Stimulated activated CD4-positive, alpha-beta T cell treated with anti-CD3 and anti-CD28 coated beads, TNF-alpha, amount 100 ng/mL, for 24 hours (primary cell): Measurements from ENCODE around the gene MYEOV.

Experiments
- DNase-seq, 3 experiments: peaks; one replicate each; pipeline ENCODE4 v3.0.0-alpha.2; 2020; ENCODE audit warnings: low read depth in 3 of 3

Gene MYEOV

DNA sequence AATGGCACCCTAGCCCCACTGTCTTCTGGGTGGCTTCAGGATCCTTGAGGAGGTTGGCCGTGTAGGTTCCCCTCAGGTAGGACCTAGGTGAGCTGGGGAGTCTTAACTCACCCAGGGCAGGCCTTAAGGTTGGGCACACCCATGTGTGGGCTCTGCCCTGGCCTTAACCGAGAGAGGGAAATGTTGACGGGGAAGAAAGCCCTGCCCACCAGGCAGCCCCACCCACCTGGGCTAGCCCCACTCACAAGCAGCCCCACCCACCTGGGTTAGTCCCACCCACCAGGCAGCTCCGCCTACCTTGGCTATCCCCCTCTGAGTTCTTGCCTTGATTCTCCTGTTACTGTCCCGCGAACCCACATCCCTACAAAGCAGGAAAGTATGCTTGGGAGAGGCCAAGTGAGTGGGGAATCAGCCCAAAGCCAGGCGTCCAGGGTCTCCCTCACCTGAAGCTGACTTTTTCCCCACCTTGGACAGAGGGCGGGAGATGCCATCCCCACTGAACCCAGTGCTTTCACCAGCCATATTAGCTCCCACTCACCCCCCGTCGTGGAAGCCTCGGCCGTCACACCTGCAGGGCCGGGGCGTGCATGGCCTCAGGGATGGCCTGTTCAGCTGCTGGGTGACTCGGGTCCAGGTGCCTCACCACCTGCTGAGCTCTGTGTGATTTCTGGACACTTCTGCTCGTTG lies at the start of gene MYEOV:
TSS of gene MYEOV (plus strand) at position 337 of the 687 bp plus-strand sequence. CDS start 1,200 bp downstream, outside the sequence.
- DNase-seq, result peak in 1 of 3 experiments; percentile 42

DNA sequence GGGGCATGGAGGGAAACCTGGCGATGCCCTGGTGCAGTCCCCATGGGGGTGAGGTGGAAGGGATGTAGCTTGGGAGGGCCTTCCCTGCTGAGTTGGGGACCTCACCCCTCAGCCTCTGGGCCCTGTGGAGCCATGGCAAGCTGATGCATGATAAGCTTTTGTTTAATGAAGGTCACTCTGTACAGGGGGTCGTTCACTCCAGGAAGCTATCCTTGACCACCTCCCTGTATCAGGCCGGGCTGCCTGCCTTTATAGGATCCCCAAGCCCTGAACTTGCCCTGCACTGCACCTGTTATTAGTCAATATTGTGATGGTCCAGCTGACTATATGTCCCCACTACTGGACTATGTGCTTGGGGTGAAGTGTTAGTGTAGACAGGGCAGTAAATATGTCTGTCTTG lies 49.7 kb upstream of the MYEOV start:
- DNase-seq, result no peak

DNA sequence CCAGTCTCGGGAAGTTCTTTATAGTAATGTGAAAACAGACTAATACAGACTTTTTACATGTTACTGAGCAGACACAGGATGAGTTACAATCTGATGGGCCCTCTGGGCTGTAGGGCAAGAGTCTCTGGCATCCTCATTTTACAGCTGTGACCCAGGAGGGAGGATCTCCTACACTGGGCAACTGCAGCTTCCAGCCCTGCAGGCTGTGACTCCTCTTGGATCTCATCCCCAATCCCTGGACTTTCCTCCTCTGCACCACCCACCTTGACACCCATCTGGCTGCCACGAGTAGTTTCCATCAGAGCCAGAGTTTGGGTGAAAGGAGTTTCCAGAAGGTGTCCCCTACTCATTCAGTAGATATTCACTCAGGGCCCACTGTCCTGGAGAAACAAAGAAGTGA lies 48.9 kb upstream of the MYEOV start:
- DNase-seq, result no peak

DNA sequence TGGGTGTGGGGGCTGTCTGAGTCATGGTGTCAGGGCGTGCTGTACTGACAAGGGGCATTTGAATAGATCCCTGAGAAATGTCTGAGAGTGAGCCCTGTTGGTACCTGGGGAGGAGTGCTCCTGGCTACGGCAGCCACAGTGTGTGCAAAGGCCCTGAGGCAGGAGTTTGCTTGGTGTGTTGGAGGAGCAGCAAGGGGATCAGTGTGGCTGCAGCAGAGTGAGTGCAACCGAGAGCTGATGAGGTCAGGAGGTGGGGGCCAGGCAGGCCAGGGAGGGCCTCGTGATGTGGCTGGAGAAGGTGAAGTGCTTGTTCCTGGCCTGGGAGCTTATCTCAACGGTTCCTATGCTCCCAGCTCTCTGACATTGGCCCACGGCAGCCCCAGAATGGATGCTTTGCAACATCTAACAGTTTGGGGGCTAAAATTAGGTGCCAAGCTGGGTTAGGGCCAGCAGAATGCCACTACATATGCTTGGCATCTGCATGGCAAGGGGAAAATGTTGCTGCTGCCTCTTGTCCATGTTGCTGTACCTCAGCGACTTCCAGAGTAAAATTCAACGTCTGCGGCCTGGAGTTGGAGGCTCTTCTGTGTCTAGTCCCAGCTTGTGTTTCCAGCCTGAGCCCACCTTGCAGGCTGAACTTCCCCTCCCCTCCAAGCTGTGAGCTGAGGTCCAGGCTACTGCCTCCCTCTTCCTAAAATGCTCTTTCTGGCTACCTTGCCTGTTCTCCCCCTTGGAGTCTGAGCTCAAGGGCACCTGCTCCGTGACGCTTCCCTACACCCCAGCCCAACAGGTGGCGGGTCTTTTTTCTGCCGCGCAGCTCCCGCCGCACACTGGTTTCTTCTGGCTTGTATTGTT lies 48.2 kb upstream of the MYEOV start:
- DNase-seq, result no peak

DNA sequence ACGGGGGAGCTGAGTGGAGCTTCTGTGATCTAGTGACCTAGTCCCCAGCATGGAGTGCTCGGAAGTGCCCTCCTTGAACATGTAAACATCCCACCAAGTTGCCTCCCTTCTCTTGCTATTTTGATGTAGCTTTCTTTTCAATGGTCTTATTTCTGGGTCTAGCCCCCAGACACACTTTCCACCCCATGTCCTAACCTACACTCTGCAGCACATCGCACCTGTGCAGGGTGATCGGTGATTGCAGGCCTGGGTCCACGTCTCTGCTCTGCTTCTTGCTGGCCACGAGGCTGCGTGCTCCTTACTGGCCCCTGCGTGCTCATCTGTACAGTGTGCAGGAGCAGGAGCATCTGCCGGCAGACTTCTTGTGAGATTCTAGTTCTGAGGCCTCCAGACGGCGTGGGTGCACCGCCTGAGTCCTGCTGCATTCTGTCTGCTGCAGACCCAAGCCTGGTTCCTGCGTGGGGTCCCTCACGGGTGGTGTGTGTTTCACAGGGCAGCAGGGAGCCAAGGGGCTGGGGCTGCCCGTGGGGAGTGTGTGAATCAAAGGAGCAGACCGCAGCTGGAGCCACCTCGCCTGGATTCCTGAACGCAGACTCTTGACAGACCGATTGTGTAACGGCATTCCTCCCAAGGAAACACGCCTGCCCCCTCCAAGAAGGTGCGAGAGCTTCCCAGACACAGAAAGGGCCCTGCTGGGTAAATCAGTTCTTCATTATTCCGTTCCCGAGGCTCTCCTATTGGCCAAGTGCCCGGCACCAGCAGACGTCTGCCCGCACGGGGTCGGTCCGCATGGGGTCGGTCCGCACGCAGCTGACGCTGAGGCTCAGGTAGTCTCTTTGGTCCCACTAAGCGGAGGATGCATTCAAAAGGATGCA lies 44.4 kb upstream of the MYEOV start:
- DNase-seq, result no peak

DNA sequence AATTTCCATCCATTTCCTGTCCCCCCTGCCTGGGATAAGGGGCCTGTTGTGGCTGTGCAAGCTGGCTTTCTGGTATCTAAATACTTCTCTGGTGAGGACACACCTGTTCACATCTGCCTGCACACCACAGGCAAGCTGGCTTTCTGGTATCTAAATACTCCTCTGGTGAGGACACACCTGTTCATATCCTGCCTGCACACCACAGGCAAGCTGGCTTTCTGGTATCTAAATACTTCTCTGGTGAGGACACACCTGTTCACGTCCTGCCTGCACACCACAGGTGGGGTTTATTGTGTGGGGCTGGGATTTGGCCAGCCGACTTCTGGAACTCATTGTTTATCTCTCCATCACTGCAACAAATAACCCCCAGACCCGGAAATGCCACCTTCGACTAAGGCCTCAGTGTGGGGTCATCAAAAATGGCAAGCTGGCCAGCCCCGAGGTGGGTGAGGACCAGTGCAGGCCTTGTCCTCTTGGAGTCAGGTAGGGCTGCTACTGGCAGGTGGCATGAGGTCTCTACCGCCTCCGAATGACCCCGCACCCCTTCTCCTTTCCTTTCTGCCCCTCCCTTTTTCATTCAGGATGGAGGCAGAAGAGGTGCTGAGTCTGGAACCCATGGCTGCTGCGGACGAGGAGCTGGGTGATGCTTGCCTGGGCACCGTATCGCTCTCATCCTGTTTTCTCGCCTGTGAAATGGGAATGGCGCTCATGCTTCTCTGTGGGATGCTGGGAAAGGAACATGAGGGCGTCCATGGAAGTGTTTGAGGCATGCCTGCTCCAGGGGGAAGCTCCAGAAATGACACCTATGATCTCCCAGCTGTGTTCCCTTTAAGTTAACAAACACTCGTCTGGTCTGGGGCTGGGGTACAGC lies 43.5 kb upstream of the MYEOV start:
- DNase-seq, result no peak

DNA sequence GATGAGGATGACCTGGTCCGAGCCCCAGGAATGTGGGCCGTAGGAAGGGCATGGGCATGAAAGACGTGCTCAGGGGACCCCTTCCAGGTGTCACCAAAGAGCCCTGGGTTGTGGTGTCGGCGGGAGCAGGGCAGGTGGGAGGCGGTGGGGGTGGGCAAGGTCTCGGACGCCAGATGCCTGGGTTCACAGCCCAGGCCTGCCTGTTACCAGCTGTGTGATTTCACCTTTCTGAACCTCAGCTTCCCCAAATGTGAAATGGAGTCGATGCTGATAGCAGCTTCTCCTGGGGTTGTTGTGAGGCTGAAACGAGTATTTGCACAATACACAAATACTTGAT lies 42.9 kb upstream of the MYEOV start:
- no peak for DNase-seq

DNA sequence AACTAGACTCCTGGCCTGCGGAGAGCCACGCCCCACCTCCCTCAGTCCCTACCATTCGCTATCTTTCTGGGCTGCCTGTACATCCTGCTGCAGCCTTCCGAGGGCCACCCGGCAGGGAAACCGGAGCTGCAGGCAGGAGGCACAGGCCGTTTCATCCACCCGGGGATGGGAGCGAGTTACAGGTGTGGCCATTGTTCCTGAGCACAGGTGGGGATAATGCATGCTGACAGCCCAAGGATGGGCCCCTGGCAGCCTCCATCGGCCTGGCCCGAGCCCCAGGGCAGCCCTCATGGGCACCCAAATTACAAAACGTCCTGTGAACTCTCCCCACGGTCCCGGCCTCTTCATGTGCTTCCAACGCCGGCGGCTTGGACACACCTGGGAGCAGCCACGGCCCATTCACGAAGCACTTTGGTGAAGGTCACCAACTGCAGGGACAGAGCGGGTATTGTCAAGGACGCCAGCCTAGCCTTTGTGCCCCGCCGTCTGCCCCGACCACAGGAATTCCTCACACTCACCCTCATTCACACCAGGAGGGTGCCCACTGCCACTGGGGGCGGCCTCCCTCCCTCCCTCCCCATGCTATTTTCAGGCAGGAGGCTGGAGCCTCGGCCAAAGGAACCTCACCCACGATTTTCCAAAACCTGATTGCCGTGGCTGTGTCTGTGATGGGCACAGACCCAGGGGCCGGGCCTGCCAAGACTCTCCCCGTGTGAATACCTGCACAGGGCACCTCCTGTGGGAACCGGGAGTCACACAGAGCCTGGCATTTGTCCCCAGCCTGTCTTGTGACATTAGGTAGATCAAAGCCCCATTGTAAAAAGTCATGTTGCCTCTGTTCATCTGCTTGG lies 42.1 kb upstream of the MYEOV start:
- DNase-seq, result no peak

DNA sequence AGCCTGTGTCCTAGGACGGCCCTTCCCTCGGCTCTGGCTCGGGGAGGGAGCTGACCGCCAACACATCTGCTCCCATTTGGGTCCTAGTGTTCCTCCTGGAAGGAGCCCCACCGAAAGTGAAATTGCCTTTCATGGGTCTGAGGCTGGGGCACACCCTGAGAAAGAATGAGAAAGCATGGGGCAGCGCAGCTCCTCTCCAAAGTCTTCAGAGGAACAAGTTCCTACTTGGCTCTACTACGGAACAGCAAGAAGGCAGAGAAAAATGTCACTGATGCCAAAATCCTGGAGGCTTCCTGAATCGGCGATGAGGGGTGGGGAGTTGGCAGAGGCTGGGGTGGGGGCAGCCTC lies 41.5 kb upstream of the MYEOV start:
- DNase-seq, result no peak

DNA sequence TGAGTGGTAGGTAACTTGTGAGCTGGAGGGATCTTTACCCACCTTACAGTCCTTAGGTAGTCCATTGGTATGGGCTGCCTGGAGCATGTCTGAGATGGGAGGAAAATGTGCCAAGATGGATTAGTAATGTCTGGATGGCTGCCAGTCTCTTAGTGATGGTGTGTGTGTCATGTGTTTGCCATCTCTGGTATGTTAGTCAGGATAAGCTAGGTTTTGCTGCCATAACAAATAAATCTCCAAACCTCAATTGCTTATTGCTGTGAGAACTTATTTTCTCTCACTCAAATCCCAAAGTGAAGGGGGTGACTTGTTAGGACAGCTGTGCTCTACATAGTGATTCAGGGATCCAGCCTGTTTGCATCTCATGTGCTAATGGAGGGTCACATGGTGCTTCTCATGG lies 40.9 kb upstream of the MYEOV start:
- no peak for DNase-seq

DNA sequence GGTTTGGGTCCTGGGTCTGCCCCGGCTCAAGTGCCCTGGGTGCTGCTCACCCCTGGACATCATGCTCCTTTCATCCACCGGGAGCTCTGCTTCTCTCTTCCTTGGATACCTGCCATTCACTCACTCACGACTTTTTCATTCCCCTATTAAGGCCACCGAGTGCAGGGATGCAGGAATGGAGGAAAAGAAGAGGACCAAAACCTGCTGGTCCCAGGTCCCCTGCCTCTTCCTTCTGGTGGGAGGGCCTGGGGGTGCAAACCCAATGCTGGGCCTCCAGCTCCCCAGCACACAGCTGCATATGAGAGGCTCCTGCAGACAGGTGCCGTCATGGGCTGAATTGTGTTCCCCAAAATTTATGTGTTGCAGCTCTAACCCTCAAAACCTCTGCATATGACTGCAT lies 36.8 kb upstream of the MYEOV start:
- DNase-seq, result no peak

DNA sequence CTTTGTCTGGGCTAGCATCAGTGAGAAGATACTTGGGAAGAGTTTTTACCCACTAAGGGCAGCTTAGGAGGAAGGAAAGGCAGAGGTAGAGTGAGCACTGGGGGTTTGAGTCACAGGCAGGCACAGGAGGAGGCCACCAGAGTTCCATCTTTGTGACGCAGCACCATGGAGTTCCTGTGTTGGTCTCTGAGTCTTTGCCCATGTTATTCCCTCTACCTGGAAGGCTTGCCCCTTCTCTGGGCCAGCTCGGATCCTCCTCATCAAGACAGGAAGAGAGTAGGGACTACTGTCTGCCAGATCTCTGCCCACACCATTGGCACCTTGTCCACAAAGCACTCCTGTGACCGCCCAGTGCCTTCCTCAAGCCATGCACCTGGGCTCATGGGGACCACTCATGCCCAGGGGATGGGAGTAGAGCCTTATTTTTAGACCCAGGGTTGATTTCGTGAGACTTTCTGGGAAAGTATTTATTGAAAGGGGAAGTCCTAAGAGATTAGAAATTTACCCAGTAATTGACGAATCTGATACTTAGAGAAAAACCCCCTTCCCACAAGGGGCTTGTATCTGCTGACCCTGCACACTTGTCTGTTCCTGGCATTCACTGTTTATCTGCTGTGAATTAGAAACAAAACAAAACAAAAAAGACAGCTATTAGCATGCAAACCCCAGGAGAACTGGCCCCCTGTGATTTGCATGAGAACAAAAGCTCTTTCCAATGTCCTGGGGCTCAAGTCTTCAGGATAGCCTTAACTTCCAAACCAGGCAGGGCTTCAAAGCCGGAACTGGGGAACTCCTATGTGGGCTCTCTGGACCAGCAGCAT lies 35.9 kb upstream of the MYEOV start:
- DNase-seq, result no peak

DNA sequence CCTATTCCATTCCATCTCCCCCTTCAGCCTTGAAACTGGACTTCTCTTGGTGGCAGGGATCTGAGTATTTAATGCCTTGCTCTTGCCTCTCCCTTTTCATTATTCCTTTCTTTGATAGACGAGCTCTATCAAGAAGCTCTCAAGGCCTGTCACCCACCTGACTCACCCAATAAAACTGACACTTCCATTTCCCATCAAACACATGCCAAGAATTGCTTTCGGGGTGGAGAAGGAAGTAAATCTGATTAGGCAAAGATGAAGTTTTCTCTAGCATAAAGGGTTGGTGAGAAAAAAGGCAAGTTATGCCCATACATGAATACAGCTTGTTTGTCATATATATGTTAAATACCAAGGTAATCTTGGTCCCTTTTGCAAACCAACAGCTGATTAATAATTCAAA lies 34.9 kb upstream of the MYEOV start:
- DNase-seq, result no peak

DNA sequence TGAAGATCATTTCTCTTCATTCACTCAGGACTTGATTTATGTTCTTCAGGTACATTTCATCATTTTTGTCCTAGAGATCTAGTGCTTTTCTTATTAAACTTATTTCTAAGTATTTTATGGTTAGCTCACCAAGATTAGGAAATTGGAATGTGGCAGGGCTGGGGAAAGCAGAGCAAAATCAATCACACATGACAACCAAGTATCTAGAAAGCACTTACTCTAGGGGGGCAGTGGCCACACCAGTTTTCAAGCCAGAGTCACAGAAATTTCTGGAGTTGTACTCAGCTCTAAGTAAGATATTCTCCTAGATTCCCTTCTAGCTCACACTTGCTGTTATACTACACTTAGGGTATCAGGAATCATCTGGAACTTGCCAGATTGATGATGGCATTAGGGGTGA lies 33.3 kb upstream of the MYEOV start:
- no peak for DNase-seq

DNA sequence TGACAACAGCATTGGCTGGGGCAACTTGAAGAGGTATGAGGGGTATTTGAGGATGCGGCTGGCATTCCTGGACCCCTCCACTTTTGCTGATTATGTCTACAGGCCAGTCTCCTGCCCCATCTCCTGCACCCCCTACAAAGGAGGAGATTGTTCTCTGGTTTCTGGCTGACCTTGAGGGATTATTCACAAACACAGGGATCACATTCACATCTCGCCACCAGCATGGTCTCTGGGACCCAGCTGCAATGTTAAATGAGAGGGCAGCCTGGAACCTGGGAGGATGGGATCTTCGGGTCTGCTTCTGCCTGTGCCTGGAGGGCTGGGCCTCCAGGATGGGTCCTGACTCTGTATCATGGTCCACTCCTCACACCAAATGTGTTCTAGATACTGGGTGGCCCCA lies 32.8 kb upstream of the MYEOV start:
- DNase-seq, result no peak

DNA sequence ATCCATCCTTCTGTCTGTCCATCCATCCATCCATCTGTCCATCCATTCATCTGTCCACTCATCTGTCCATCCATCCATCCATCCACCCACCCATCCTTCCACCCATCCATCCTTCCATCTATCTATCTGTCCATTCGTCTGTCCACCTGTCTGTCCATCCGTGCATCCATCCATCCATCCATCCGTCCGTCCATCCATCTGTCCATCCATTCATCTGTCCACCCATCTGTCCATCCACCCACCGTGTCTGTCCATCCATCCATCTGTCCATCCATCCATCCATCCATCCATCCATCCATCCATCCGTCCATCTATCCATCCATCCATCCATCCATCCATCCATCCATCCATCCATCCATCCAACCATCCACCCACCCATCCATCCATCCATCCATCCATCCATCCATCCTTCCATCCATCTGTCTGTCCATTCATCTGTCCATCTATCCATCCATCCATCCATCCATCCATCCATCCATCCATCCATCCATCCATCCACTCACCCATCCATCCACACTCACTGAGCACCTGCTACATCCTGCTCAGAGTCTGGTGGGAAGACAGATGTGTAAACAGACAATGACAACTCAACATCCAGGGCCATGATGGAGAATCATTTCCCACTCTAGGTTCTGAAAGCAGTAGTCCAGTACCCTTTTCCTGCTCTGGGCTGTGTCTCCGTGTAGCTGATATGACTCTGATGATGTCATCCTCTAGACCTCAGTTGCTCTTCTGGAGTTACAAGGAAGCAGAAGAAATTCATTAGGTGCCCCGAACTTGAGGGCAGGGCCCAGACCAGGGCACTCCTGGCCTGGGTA lies 30.8 kb upstream of the MYEOV start:
- DNase-seq, result no peak

DNA sequence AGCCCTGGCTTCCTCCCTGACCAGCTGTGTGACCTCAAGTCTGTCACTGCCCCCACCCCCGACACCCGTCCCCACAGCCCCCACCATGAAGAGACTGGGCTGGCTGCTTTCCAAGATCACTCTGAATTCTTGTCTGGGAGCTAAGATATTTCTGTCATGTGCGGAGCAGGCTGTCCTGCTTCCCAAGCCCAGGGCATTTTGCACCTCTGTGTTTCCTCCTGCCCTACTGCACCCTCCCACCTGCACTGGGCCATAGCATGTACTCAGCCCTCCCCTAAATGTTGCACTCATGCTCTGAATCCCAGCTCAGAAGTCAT lies 30.3 kb upstream of the MYEOV start:
- no peak for DNase-seq

DNA sequence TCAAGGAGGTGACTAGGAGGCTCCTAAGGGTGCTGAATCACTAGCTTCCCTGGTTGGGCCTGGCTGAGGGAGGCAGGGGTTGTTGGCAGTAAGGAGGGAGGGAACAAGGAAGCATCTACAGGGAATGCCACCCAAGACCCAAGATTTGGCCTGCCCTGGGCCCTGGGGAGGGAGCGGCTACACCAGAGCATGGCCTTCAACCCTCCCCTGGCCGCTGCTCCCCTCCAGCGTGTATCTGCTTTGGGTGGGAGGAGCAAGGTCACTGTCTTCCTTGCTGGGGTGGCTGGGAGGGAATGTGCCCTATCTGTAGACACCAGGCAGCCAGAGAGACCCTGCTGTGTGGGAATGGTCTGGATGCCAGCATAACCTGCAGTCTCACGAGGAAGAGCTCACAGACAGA lies 29.5 kb upstream of the MYEOV start:
- no peak for DNase-seq

DNA sequence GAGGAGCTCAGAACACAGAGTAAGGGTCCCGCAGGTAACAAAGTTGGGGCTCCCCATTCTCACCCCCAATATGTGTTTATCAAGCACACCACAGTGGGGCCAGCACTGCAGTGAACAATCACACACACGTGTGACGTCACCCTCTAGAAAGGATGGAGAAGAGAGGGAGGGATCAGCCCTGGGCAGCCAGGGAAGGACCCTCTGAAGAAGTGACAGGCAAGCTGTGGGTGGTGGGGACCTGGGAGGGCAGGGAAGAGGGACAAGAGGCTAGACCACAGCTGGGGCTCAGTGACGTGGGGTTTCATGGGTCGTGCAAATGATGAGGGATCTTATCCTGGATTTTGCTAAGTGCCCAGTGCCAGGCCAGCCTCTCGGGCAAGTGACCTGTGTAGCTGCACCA lies 28.7 kb upstream of the MYEOV start:
- no peak for DNase-seq
